Measurements from ENCODE around the gene IP6K2. TPM values are rescaled to one million over a fixed set of nuclear protein-coding genes. Genes with fewer than 3 reads are reported as not detected.

Gene IP6K2
- total and polyA plus RNA-seq, 3 donors from 2014 or later, result 113 to 148 (median 114) TPM

DNA sequence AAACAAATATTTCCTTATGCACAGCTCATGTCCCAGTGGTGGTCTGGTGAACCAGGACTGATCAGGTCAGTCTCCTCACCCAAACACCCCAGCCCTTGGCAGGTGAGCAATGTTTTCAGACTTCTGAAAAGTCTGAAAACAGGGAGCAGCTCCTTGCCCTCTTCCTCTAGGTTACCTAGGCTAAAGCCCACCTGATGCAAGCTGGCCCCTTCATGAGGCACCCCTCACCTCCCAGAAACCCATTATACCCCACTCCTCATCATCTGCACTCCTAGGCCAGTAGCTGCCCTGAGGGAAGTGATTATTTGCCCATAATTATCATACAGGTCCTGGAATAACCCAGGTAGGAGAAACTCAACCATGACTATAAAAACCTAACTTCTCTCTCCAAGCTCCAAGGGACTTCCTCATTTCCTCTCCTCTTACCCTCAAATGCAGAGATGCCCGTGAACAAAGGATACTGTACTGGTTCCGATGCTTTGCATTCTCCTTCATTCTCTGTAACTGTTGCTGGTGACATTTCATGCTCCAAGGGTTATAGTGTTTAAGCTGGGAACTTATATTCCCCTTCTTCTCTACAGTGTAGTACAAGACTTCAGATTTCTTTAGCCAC lies 26.1 kb downstream of the IP6K2 start:
- Histone ChIP-seq H3K4me1 (peaks cover 42% of the 10 kb centered on the region), H3K4me3 (no peak overlapping the region), H3K36me3 (ENCODE audit: low read depth, missing control alignments) (no peaks in the 10 kb centered on the region), H3K27me3 (no peaks in the 10 kb centered on the region), H3K9me3 (no peaks in the 10 kb centered on the region), H3K27ac (no peak overlapping the region)
- TF ChIP-seq POLR2A (IDR thresholded peaks at IDR 0.05), result no peak
- TF ChIP-seq, protein P1, sequence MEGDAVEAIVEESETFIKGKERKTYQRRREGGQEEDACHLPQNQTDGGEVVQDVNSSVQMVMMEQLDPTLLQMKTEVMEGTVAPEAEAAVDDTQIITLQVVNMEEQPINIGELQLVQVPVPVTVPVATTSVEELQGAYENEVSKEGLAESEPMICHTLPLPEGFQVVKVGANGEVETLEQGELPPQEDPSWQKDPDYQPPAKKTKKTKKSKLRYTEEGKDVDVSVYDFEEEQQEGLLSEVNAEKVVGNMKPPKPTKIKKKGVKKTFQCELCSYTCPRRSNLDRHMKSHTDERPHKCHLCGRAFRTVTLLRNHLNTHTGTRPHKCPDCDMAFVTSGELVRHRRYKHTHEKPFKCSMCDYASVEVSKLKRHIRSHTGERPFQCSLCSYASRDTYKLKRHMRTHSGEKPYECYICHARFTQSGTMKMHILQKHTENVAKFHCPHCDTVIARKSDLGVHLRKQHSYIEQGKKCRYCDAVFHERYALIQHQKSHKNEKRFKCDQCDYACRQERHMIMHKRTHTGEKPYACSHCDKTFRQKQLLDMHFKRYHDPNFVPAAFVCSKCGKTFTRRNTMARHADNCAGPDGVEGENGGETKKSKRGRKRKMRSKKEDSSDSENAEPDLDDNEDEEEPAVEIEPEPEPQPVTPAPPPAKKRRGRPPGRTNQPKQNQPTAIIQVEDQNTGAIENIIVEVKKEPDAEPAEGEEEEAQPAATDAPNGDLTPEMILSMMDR (IDR thresholded peaks at IDR 0.05), result no peak
- no peak for DNase-seq
- WGBS, 2 donors, result 77 to 91% methylated on average over 2 of the region's 2 CpGs
- intact Hi-C loops (cut with DNase I; ENCODE audit: low total_unique reads), result no loop called here

DNA sequence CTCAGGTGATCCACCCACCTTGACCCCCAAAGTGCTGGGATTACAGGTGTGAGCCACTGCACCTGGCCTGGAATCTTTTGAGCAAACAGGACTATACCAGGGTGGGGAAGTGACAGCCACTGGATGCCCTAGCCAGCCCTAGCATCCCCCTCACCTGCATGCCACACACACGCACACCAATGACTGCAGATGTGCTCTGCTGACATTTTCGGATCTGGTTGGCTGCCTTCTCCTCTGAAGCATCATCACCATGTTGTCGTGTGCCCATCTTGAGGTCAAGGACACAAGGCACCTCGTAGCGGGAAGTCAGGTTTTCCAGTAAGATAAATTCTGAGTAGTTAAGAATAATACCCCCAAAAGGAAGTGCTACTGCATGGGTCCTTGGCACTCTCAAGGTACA lies 27.6 kb downstream of the IP6K2 start:
- H3K27me3 ChIP-seq, result no peaks in the 10 kb centered on the region
- intact Hi-C loops (cut with DNase I; ENCODE audit: low total_unique reads), result no loop called here
- no peaks in the 10 kb centered on the region for H3K9me3 ChIP-seq
- peaks cover 45% of the 10 kb centered on the region for H3K4me1 ChIP-seq
- 46 to 70% methylated on average over 5 of the region's 5 CpGs for WGBS, 2 donors
- H3K36me3 ChIP-seq (ENCODE audit: low read depth, missing control alignments), result no peaks in the 10 kb centered on the region
- no peak overlapping the region for H3K27ac ChIP-seq
- no peak overlapping the region for H3K4me3 ChIP-seq
- TF ChIP-seq, protein P1 (IDR thresholded peaks at IDR 0.05), result no peak
- TF ChIP-seq POLR2A (IDR thresholded peaks at IDR 0.05), result no peak
- no peak for DNase-seq

DNA sequence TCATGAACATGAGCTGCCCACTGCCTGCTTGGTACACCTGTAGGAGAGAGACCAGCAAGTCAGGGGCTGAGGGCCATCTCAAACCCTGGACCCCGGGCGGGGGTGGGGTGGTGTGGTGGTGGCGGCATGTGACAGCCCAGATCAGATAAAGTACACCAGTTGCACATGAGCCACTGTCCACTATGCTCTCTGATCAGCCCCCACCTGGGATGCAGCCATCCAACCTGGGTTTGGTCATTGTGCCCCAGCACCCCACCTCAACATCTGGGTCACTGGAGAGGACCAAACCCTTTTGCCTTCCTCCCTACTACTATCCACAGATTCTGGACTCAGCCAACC lies 28.3 kb downstream of the IP6K2 start:
- no peak for DNase-seq
- Histone ChIP-seq H3K36me3 (ENCODE audit: low read depth, missing control alignments) (no peaks in the 10 kb centered on the region), H3K4me1 (peaks cover 48% of the 10 kb centered on the region), H3K4me3 (no peak overlapping the region), H3K27ac (no peak overlapping the region), H3K9me3 (no peaks in the 10 kb centered on the region), H3K27me3 (no peaks in the 10 kb centered on the region)
- no peak for TF ChIP-seq POLR2A (IDR thresholded peaks at IDR 0.05)
- TF ChIP-seq, protein P1 (IDR thresholded peaks at IDR 0.05), result no peak
- WGBS, 2 donors, result 86 to 91% methylated on average over 3 of the region's 3 CpGs
- intact Hi-C loops (cut with DNase I; ENCODE audit: low total_unique reads), result no loop called here

DNA sequence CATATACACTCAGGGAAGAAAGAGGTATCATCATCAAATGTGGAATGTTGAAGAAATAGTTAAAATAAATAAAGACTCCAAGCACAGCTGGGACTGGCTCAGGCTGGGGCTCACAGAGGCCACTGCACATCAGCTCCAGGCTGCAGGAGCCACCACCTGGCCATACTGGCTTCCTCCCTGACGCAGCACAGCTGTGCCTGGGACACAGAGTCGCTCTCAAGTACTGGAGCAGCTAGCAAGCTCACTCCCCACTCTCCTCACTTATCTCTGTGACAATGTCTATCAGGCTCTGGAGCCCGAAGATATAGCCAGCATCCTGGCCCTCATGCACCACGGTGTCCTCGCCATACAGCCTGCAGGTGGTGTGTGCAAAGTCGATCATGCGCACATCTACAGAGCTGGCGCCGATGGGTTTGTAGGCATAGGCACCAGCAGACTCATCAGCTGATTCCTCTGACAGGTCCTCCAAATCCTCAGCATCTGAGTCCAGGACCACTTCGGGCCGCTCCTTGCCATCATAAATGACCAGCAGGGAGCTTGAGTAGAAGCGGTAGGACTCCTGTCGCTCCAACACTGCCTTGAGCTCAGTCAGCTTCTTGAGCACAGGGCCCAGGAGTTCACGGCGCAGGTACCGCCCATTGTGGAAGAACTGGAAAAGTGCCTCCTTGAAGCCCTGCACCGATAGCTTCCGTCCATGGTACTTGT lies 28.8 kb downstream of the IP6K2 start:
- Histone ChIP-seq H3K27me3 (no peaks in the 10 kb centered on the region), H3K27ac (no peak overlapping the region), H3K4me1 (peaks cover 48% of the 10 kb centered on the region), H3K36me3 (ENCODE audit: low read depth, missing control alignments) (no peaks in the 10 kb centered on the region), H3K9me3 (no peaks in the 10 kb centered on the region), H3K4me3 (no peak overlapping the region)
- intact Hi-C loops (cut with DNase I; ENCODE audit: low total_unique reads), result no loop called here
- TF ChIP-seq, protein P1 (IDR thresholded peaks at IDR 0.05), result no peak
- TF ChIP-seq POLR2A (IDR thresholded peaks at IDR 0.05), result no peak
- WGBS, 2 donors, result 64 to 78% methylated on average over 9 to 18 of the region's 18 CpGs
- DNase-seq, result no peak

All from testis (tissue), 3 donors.